OCI-LY1 (cell line): ENCODE results near the gene KIF17.

ENCODE experiments used
- H2AFZ ChIP-seq: fragments of 200-600 bp; sonication (generic), shearing (Covaris generic); 2 replicates; pipeline ENCODE4 v1.6.0; 2014; ENCODE audit warnings: antibody characterized with exemption, mild to moderate bottlenecking, low read length
- H3F3A ChIP-seq: fragments of 200-600 bp; sonication (generic), shearing (Covaris generic); 2 replicates; pipeline ENCODE4 v1.6.0; 2014; ENCODE audit warnings: mild to moderate bottlenecking, antibody characterized with exemption, low read length, moderate library complexity; ENCODE audit not compliant: insufficient read depth
- H3K27ac ChIP-seq: fragments of 200-600 bp; sonication (generic); 2 replicates; pipeline ENCODE4 v1.5.1; 2014; ENCODE audit warnings: low read length, mixed run types, mild to moderate bottlenecking, low read depth; ENCODE audit not compliant: poor library complexity, severe bottlenecking
- H3K27me3 ChIP-seq: fragments of 200-600 bp; sonication (generic); 2 replicates; pipeline ENCODE4 v1.6.0; 2014; ENCODE audit warnings: antibody characterized with exemption, mild to moderate bottlenecking, low read length, moderate library complexity; ENCODE audit not compliant: insufficient read depth
- H3K36me3 ChIP-seq: fragments of 200-600 bp; sonication (generic); 2 replicates; pipeline ENCODE4 v1.6.1; 2014; ENCODE audit warnings: mild to moderate bottlenecking, antibody characterized with exemption, low read length, moderate library complexity, mixed read lengths; ENCODE audit not compliant: insufficient read depth
- H3K4me1 ChIP-seq: fragments of 200-600 bp; sonication (generic); 2 replicates; pipeline ENCODE4 v1.5.1; 2014; ENCODE audit warnings: mild to moderate bottlenecking, low read length, moderate library complexity; ENCODE audit not compliant: insufficient read depth, severe bottlenecking
- H3K4me2 ChIP-seq: fragments of 200-600 bp; sonication (generic), shearing (Covaris generic); 2 replicates; pipeline ENCODE4 v1.6.1; 2014; ENCODE audit warnings: low read length
- H3K4me3 ChIP-seq: fragments of 200-600 bp; sonication (generic); 2 replicates; pipeline ENCODE4 v1.5.1; 2014; ENCODE audit warnings: low read length, low read depth, mild to moderate bottlenecking, mixed read lengths; ENCODE audit not compliant: poor library complexity, severe bottlenecking
- H3K79me2 ChIP-seq: fragments of 200-600 bp; shearing (Covaris generic); 2 replicates; pipeline ENCODE4 v1.6.1; 2016; ENCODE audit warnings: mixed run types, low read length, mixed read lengths; ENCODE audit not compliant: insufficient read depth
- H3K9ac ChIP-seq: fragments of 200-600 bp; sonication (generic), shearing (Covaris generic); 2 replicates; pipeline ENCODE4 v1.6.1; 2014; ENCODE audit warnings: mild to moderate bottlenecking, low read length, mixed read lengths
- H3K9me2 ChIP-seq: fragments of 200-600 bp; sonication (generic), shearing (Covaris generic); 2 replicates; pipeline ENCODE4 v1.6.1; 2014; ENCODE audit warnings: low read depth, mild to moderate bottlenecking, low read length, mixed read lengths
- H3K9me3 ChIP-seq: fragments of 200-600 bp; shearing (Covaris generic); 2 replicates; pipeline ENCODE4 v1.6.1; 2014; ENCODE audit warnings: low read length, mixed read lengths
- H4K20me1 ChIP-seq: fragments of 200-600 bp; sonication (generic), shearing (Covaris generic); 2 replicates; pipeline ENCODE4 v1.6.0; 2016; ENCODE audit warnings: mild to moderate bottlenecking, low read length; ENCODE audit not compliant: insufficient read depth
- EZH2 ChIP-seq: fragments of 200-600 bp; sonication (generic), shearing (Covaris generic); IDR thresholded peaks from 2 replicates; pipeline ENCODE4 v1.8.0; 2017; ENCODE audit warnings: borderline replicate concordance, mixed run types, mild to moderate bottlenecking, antibody characterized with exemption, low read length, moderate library complexity, mixed read lengths
- TF ChIP-seq, protein P1 (sequence below): fragments of 200-600 bp; sonication (generic), shearing (Covaris generic); IDR thresholded peaks from 2 replicates; pipeline ENCODE4 v1.5.1; 2017; ENCODE audit warnings: mild to moderate bottlenecking, antibody characterized with exemption, low read length, moderate library complexity, mixed read lengths

Gene KIF17

DNA sequence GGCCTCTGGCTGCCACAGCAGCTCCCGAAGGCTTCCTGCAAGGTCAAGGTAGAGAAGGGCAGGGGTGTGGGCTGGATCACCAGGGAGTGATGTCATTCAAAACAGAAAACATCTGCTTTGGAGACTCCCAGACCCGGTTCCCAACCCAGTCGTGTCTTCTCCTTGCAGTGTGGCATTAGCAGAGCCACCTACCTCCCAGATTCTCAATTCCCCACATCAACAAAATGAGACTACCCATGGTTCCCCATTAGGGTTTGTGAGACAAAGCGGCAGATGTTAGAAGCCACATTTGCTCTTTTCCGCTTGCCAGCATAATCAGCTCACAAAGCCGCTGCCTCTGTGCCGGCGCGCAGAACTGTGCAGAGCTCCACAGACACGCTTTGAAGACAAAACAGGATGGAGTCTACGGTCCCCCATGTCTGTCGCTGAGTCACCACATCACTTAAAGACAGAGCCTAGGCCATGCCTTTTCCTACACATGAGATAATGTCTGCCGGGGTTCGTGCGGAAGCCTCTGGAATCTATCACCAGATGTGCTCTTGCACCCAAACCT is 12.5 kb downstream of the KIF17 start:
- Histone ChIP-seq H3K27ac (no peak overlapping the region), H3K79me2 (no peaks in the 10 kb centered on the region), H3K9me2 (no peaks in the 10 kb centered on the region), H3K27me3 (peaks cover 6% of the 10 kb centered on the region), H3K4me3 (no peak overlapping the region), H3K9ac (no peak overlapping the region), H4K20me1 (no peaks in the 10 kb centered on the region), H3K36me3 (no peaks in the 10 kb centered on the region), H3F3A (no peaks in the 10 kb centered on the region), H2AFZ (no peak overlapping the region), H3K4me2 (no peak overlapping the region), H3K9me3 (no peaks in the 10 kb centered on the region), H3K4me1 (no peaks in the 10 kb centered on the region)
- no peak for TF ChIP-seq EZH2
- TF ChIP-seq, protein P1, sequence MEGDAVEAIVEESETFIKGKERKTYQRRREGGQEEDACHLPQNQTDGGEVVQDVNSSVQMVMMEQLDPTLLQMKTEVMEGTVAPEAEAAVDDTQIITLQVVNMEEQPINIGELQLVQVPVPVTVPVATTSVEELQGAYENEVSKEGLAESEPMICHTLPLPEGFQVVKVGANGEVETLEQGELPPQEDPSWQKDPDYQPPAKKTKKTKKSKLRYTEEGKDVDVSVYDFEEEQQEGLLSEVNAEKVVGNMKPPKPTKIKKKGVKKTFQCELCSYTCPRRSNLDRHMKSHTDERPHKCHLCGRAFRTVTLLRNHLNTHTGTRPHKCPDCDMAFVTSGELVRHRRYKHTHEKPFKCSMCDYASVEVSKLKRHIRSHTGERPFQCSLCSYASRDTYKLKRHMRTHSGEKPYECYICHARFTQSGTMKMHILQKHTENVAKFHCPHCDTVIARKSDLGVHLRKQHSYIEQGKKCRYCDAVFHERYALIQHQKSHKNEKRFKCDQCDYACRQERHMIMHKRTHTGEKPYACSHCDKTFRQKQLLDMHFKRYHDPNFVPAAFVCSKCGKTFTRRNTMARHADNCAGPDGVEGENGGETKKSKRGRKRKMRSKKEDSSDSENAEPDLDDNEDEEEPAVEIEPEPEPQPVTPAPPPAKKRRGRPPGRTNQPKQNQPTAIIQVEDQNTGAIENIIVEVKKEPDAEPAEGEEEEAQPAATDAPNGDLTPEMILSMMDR, result no peak

DNA sequence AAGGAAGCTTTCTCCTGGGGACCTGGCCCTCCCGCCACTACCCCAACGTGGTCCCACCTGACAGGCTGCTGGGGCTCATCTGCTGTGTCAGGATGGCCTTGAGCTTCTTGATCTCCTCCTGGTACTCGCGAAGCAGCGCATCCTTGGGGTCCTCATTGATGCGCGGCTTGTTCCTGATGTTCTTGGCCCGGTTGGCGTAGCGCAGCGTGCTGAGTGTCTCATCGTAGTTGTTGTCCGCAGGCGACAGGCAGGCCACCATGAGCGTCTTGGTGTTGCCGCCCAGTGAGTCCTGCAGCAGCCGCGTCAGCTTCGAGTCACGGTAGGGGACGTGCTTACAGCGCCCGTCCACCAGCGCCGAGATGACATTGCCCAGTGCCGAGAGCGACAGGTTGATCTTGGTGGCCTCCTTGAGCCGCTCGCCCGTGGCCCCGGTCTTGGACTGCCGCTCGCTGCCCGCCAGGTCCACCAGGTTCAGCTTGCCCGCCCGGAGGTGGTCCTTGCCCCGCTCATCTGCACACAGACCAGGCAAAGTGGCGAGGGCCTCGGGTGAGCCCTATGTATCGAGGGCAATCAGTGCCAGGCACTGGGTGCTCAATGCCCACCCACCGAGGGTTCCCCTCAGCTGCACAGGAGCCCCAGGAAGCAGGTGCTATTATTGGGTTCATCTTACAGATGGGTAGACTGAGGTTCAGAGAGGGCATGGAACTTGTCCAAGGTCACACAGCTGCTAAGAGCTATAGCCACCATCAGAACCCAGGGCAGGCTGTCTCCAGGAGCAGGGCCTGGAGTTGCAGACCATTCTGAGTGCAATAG is 13.2 kb downstream of the KIF17 start:
- no peak overlapping the region for H2AFZ ChIP-seq
- H3K36me3 ChIP-seq, result no peaks in the 10 kb centered on the region
- no peak overlapping the region for H3K27ac ChIP-seq
- no peak overlapping the region for H3K4me3 ChIP-seq
- H3K27me3 ChIP-seq, result peaks cover 6% of the 10 kb centered on the region
- H3K4me2 ChIP-seq, result no peak overlapping the region
- no peaks in the 10 kb centered on the region for H3K9me2 ChIP-seq
- no peaks in the 10 kb centered on the region for H4K20me1 ChIP-seq
- H3K79me2 ChIP-seq, result no peaks in the 10 kb centered on the region
- H3K9ac ChIP-seq, result no peak overlapping the region
- no peaks in the 10 kb centered on the region for H3F3A ChIP-seq
- no peaks in the 10 kb centered on the region for H3K4me1 ChIP-seq
- no peak for TF ChIP-seq EZH2
- TF ChIP-seq, protein P1, result no peak
- no peaks in the 10 kb centered on the region for H3K9me3 ChIP-seq

DNA sequence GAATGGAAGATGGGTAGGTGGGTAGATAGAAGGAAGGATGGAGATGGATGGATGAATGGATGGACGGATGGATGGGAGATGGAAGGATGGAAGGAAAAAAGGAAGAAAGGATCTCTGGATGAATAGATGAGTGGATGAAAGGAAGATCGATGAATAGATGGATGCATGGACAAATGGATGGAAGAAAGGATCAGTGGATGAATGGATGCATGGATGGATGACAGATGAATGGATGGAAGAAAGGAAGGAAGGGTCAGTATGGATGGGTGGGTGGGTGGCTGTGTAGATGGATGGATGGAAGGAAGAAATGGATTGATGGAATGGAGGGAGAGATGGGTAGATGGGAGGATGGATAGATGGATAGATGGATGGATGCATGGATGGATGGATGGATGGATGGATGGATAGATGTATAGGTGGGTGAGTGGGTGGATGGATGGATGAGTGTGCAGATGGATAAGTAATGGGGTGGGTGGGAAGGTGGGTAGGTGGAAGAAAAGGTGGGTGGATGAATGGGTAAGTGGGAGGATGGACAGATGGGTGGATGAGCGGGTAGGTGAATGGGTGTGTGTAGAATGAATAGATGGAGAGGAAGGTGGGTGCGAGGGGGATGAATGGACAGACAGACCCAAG is 14.6 kb downstream of the KIF17 start:
- no peak overlapping the region for H2AFZ ChIP-seq
- H3K36me3 ChIP-seq, result no peaks in the 10 kb centered on the region
- no peaks in the 10 kb centered on the region for H3K9me2 ChIP-seq
- H3K4me2 ChIP-seq, result no peak overlapping the region
- H3K9me3 ChIP-seq, result no peaks in the 10 kb centered on the region
- H3K9ac ChIP-seq, result no peak overlapping the region
- no peak overlapping the region for H3K27ac ChIP-seq
- no peaks in the 10 kb centered on the region for H4K20me1 ChIP-seq
- no peaks in the 10 kb centered on the region for H3K4me1 ChIP-seq
- TF ChIP-seq EZH2, result no peak
- TF ChIP-seq, protein P1, result no peak
- H3K79me2 ChIP-seq, result no peaks in the 10 kb centered on the region
- no peaks in the 10 kb centered on the region; the same call in 1 of the 2 replicates for H3K27me3 ChIP-seq
- no peak overlapping the region for H3K4me3 ChIP-seq
- H3F3A ChIP-seq, result no peaks in the 10 kb centered on the region
